Smooth muscle cell (in vitro differentiated cells): Measurements from ENCODE around the gene ATXN7. TPM values are rescaled to one million over a fixed set of nuclear protein-coding genes. Genes with fewer than 3 reads are reported as not detected.

Experiments used
- DNase-seq: peaks from one replicate; lab custom pipeline; 2025; ENCODE audit not compliant: unreplicated experiment; lab: John Stamatoyannopoulos, UW
- H2AFZ ChIP-seq: fragments of 200-600 bp; sonication (generic); 2 replicates; pipeline ENCODE4 v1.6.0; 2016; ENCODE audit warnings: antibody characterized with exemption, low read depth, mild to moderate bottlenecking
- H3F3A ChIP-seq: fragments of 200-600 bp; sonication (generic); 2 replicates; pipeline ENCODE4 v1.6.0; 2017; ENCODE audit warnings: antibody characterized with exemption, low read depth
- H3K27ac ChIP-seq: fragments of 200-600 bp; sonication (generic); 2 replicates; pipeline ENCODE4 v1.5.1; 2016; ENCODE audit warnings: low read depth, mild to moderate bottlenecking
- H3K27me3 ChIP-seq: fragments of 200-600 bp; sonication (generic); 2 replicates; pipeline ENCODE4 v1.6.1; 2016; ENCODE audit warnings: low read depth, mild to moderate bottlenecking
- H3K36me3 ChIP-seq: fragments of 200-600 bp; sonication (generic); 2 replicates; pipeline ENCODE4 v1.5.1; 2016; ENCODE audit warnings: low read depth
- H3K4me1 ChIP-seq: fragments of 200-600 bp; sonication (generic); 2 replicates; pipeline ENCODE4 v1.5.1; 2016; ENCODE audit warnings: low read depth
- H3K4me2 ChIP-seq: fragments of 200-600 bp; sonication (generic); 2 replicates; pipeline ENCODE4 v1.6.0; 2016; ENCODE audit warnings: mild to moderate bottlenecking
- H3K4me3 ChIP-seq: fragments of 200-600 bp; sonication (generic); 2 replicates; pipeline ENCODE4 v1.5.1; 2016; ENCODE audit warnings: mild to moderate bottlenecking
- H3K79me2 ChIP-seq: fragments of 200-600 bp; sonication (generic); 2 replicates; pipeline ENCODE4 v1.6.0; 2016; ENCODE audit warnings: low read depth, mild to moderate bottlenecking
- H3K9ac ChIP-seq: fragments of 200-600 bp; sonication (generic); 2 replicates; pipeline ENCODE4 v1.6.0; 2016; ENCODE audit warnings: low read depth
- H3K9me3 ChIP-seq: fragments of 200-600 bp; sonication (generic); replicated peaks from 2 replicates; pipeline ENCODE4 v1.5.1; 2016; ENCODE audit warnings: low read depth
- H4K20me1 ChIP-seq: fragments of 200-600 bp; sonication (generic); 2 replicates; pipeline ENCODE4 v1.6.0; 2016; ENCODE audit warnings: low read depth
- CTCF ChIP-seq: fragments of 200-600 bp; sonication (generic); IDR thresholded peaks from 2 replicates; pipeline ENCODE4 v1.5.1; 2017; ENCODE audit warnings: borderline replicate concordance, mild to moderate bottlenecking, antibody characterized with exemption; ENCODE audit not compliant: insufficient read depth, poor library complexity, severe bottlenecking
- WGBS: methylation state at CpG from one replicate; pipeline ENCODE4 v1.1.7; 2016; ENCODE audit warnings: low lambda C conversion rate; 5-methylcytosine and 5-hydroxymethylcytosine counted together
- polyA plus RNA-seq: library from polyadenylated mRNA; unstranded; fragments of >200 nt; fragmentation: Nextera tagmentation; extraction: Ambion mirVana; gene quantifications from 2 replicates; pipeline ENCODE4 v1.2.1, GENCODE V29; 2016
- total RNA-seq: library from RNA; depleted of rRNA; stranded (reverse); fragments of >200 nt; gene quantifications from 2 replicates; pipeline ENCODE4 v1.2.3, GENCODE V29; 2014

ATXN7 gene
- total and polyA plus RNA-seq, 2 experiments from 2014 or later = 3.6 to 14.1 TPM

DNA sequence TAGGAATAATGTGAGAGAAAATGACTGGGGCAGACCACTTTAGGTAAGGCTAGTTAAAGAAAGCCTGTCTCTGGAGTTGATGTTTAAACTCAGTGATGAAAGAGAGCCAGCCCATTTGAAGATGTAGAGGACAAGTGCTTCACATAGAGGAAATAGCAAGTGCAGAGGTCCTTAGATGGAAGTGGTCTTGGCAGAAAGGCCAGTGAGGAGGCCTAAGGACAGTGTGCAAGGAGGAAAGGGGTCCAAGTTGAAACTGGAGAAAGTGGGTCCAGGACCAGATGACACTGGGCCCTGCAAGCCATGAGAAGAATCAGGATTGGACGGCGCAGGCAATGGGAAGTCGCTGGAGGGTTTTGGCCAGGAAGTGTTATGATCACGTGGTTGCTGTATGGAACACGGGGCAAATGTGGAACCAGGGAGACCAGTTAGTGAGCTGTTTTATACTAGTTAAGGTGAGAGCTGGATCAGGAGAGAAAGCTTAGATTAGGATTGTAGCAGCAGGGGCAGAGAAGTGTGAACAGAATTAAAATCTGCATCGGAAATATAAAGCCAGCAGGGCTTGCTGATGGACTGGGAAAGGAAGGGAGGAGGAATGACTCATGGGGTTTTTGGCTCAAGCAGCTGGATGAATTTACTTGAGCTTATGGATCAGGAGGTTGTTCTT lies 96.5 kb downstream of the ATXN7 start:
- WGBS = 60% methylated on average over 6 of the region's 6 CpGs
- peak overlapping the region; percentile 60 for H3K4me2 ChIP-seq
- peaks cover 12% of the 10 kb centered on the region for H3F3A ChIP-seq
- H3K79me2 ChIP-seq = peaks cover 4% of the 10 kb centered on the region
- H3K27me3 ChIP-seq = no peaks in the 10 kb centered on the region
- H3K9ac ChIP-seq = no peak overlapping the region
- H3K9me3 ChIP-seq = no peaks in the 10 kb centered on the region
- H4K20me1 ChIP-seq = peaks cover 97% of the 10 kb centered on the region
- no peak overlapping the region for H2AFZ ChIP-seq
- no peaks in the 10 kb centered on the region for H3K36me3 ChIP-seq
- no peak overlapping the region for H3K27ac ChIP-seq
- peak overlapping the region; percentile 14 for H3K4me3 ChIP-seq
- no peak for TF ChIP-seq CTCF
- no peak for DNase-seq
- peaks cover 47% of the 10 kb centered on the region for H3K4me1 ChIP-seq

DNA sequence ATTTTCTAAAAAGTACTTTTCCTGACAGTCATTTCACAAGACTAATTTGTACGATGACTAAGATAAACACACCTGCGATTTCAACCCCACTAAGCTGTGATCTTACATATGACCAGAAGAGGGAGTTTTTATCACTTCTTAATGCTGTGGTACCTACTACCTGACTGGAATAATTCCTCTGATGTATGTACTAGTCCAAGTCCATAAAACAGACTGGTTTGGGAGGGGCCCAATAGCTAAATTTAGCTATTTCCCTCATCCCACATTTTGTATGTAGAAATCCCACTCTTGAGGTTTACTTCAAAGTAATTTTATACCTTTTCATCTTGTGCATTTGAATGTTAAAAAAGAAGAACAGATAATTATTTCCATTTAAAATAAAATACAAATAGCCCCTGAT lies 98.2 kb downstream of the ATXN7 start:
- Histone ChIP-seq H3K79me2 (peaks cover 6% of the 10 kb centered on the region), H3K27ac (no peak overlapping the region), H3K4me2 (no peak overlapping the region), H3K9me3 (no peaks in the 10 kb centered on the region), H2AFZ (no peak overlapping the region), H3F3A (peaks cover 19% of the 10 kb centered on the region), H3K36me3 (no peaks in the 10 kb centered on the region), H3K27me3 (no peaks in the 10 kb centered on the region), H4K20me1 (peaks cover 97% of the 10 kb centered on the region), H3K4me1 (peaks cover 58% of the 10 kb centered on the region), H3K9ac (no peak overlapping the region), H3K4me3 (no peak overlapping the region)
- TF ChIP-seq CTCF = peak; percentile 47
- no peak for DNase-seq
- 79% methylated on average over 2 of the region's 2 CpGs for WGBS

DNA sequence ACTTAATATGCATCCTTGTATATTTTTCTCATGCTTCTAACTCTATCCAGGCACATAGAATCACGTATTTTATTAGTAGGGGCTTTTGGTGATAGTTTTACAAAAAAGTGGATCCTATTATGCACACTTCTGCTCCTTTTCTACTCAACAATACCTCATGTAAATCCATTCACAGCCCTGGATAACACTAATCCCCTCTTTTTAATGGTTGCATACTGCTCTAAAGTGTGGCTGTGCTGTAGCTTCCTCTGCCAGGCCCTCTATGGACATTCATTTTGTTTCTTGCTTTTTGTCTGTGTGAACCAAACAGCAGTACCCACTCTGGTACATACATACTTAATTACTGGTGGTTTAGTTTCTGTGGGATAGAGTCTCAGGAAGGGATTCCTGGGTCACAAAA lies 99.8 kb downstream of the ATXN7 start:
- H3K27me3 ChIP-seq = no peaks in the 10 kb centered on the region
- H3K36me3 ChIP-seq = no peaks in the 10 kb centered on the region
- no peak overlapping the region for H2AFZ ChIP-seq
- H3K4me2 ChIP-seq = peak overlapping the region; percentile 4
- H3K79me2 ChIP-seq = peaks cover 7% of the 10 kb centered on the region
- no peak overlapping the region for H3K27ac ChIP-seq
- DNase-seq = no peak
- WGBS = 96% methylated on average over 1 of the region's 1 CpG
- no peaks in the 10 kb centered on the region for H3K9me3 ChIP-seq
- peaks cover 33% of the 10 kb centered on the region for H3F3A ChIP-seq
- H4K20me1 ChIP-seq = peaks cover 97% of the 10 kb centered on the region
- peaks cover 64% of the 10 kb centered on the region for H3K4me1 ChIP-seq
- TF ChIP-seq CTCF = no peak
- no peak overlapping the region for H3K4me3 ChIP-seq
- H3K9ac ChIP-seq = no peak overlapping the region
